ENCODE measurements around the gene DNAH14.

- TF ChIP-seq CTCF (IDR thresholded peaks at IDR 0.05): no peak
- TF ChIP-seq POLR2A (IDR thresholded peaks at IDR 0.05): no peak
Observed at GRCh38 chr1:225044258-225044657, 114.8 kb downstream of the DNAH14 start.

Data from uterus (tissue), 2 donors.